COR-L47 (cell line): Measurements from ENCODE around the gene CYSRT1.

Source experiments
- DNase-seq: peaks from one replicate; lab custom pipeline; 2025; lab: John Stamatoyannopoulos, UW

CYSRT1 gene

GRCh38 chr9:137190315-137190856 lies 34.6 kb upstream of the CYSRT1 start:
- no peak for DNase-seq

- no peak for DNase-seq
Measured at GRCh38 chr9:137191245-137191644, 33.7 kb upstream of the CYSRT1 start.

GRCh38 chr9:137191691-137192447 lies 33.1 kb upstream of the CYSRT1 start:
- no peak for DNase-seq

- no peak for DNase-seq
Measured at GRCh38 chr9:137192448-137192780, 32.6 kb upstream of the CYSRT1 start.

- no peak for DNase-seq
Measured at GRCh38 chr9:137192859-137193258, 32.1 kb upstream of the CYSRT1 start.

- DNase-seq: no peak
Measured at GRCh38 chr9:137193771-137194170, 31.2 kb upstream of the CYSRT1 start.

DNA sequence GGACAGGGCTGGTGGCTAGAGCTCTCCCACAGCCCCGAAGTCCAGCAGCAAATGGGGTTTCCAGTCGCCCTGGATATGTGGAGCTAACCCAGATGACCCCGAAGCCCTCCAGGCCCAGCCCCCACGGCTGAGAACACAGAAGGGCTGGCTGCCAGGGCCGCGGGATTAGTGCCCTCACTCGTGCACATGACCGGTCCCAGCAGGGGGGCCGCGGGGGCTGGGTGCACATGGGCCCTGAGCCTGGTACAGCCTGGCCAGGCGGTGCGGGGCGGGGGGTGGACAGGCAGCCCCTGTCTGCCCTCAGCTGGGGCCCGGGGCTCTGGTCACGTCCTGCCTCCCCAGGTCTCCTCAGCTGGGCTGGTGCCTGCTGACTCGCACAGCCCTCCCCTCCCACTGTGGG lies 30.6 kb upstream of the CYSRT1 start:
- DNase-seq: no peak

DNA sequence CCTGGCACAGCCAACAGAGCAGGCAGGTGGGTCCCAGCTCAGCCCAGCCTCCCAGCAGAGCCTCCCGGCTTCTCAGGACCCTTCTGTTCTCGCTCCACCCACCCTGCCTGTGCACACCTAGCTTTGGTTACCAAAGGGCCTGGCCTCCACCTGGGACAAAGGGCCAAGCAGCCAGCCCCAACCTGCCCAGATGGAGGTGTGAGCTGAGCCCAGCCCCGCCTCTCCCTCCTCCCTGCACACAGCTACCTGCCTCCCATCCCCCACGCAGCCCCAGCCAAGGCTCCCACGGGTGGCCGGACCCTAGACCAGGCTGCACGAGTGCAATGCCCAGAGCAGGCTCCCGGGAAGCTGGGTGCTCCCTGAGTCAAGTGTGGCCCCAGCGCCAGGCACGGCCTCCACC lies 30.1 kb upstream of the CYSRT1 start:
- DNase-seq: no peak

DNA sequence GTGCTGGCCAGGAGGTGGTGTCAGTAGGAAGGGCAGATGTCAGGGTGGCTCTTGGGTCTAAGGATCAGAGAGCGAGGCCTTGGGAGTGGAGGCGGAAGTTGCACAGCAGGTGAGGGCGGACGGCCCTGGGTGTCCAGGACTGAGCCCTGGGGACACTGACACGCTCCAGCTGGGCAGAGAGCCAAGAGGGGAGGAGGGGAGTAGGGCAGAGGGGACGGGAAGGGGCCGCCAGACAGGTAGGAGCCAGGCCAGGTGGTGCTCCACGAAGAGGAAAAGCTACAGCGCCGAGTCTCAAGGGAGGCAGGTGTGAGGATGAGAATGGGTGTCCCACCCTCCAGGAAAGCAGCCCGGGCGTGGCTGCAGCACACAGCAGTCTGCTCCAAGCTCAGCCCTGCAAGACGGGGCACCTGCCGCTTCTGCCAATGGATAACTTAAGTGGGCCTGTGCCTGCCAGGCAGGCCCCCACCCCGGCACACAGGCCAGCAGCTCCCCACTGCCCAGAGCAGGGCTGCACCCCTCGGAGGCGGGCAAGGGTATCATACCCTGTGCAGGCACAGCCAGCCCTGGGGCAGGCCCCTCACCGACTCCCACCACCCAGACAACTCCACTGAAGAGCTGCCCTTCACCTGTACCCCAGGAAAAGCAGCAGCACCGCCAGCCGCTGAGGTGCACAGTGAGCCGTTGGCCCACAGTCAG lies 29.3 kb upstream of the CYSRT1 start:
- DNase-seq: peak; percentile 95

- no peak for DNase-seq
Measured at GRCh38 chr9:137198051-137198901, 26.7 kb upstream of the CYSRT1 start.

DNA sequence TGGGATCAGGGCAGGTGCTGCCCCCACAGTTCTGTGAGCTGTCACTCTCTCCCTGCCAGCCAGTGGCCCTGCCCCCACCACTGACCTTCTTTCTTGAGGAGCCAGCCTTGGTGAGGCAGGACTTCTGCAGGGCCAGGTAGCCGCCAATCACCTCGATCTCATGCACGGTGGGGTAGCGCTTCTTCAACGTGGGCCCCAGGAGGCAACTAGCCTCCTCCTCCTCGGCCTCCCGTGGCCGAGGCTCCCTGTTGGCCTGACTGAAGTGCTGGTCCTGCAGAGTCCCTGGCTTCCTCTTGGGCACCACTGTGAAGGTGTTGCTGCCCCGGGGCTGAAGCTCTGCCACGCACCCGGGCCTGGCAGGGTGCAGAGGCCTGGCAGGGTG lies 26.1 kb upstream of the CYSRT1 start:
- no peak for DNase-seq

DNA sequence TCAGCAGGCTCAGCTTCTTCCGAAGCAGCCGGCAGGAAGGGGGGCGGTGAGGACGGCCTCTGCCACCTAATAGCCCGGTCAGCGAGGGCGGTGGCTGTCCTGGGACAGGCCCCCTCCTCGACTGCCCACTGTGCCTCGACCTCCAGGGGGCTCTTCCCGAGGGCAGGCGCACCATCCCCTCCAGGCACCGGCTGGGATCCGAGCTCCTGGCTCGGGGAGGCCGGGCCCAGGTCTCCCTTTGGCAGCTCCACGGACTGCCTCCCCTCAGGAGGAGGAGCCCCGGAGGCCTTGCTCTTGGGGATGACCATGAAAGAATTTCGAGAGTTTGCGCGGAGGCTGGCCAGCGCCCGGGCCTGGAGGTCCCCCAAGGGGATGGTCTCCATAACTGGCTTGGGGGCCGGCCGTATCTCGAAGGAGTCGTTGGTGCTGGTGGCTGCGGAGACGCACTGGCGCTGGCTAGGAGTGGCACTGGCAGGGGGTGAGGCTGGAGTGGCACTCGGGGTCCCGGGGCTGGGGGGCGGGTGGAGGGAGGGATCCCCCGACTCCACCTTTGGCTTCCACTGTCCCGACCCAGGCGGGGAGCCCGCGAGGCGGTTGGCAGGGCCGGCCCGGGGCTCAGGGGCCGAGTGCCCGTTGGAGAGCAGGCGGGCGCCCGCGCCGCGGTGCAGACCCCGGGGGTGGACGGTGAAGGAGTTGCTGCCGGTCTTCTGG lies 25.4 kb upstream of the CYSRT1 start:
- no peak for DNase-seq

- DNase-seq: peak; percentile 100
Measured at GRCh38 chr9:137200311-137201204, 24.4 kb upstream of the CYSRT1 start, which contains the start of gene TPRN. Gene TPRN, minus strand, starts transcription at chr9:137200741. Its CDS starts 30 bp downstream, at chr9:137200711.

- DNase-seq: no peak
Measured at GRCh38 chr9:137201205-137201868, 23.6 kb upstream of the CYSRT1 start.

DNA sequence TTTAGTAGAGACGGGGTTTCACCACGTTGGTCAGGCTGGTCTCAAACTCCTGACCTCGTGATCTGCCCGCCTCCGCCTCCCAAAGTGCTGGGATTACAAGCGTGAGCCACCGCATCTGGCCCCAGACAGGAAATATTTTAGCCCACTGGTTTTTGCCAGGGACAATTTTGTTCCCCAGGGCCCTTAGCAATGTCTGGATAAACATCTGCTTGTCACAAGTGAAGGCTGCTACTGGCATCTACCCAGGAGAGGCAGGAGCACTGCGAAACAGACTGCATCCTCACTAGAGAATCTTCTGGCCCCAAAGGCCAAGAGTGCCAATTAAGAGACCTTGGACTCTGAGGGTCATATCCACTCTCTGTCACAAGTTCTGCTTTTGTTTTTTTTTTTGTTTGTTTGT lies 22.0 kb upstream of the CYSRT1 start:
- no peak for DNase-seq

GRCh38 chr9:137204731-137205125 lies 20.2 kb upstream of the CYSRT1 start:
- no peak for DNase-seq

- peak; percentile 70 for DNase-seq
Measured at GRCh38 chr9:137205126-137206069, 19.6 kb upstream of the CYSRT1 start, which contains the start of the genes NDOR1 and TMEM203. Gene NDOR1, plus strand, starts transcription at chr9:137205700. Its CDS starts 78 bp downstream, at chr9:137205778. Gene TMEM203, minus strand, starts transcription at chr9:137205648. Its CDS starts 234 bp downstream, at chr9:137205414.

- DNase-seq: no peak
Measured at GRCh38 chr9:137206602-137207001, 18.4 kb upstream of the CYSRT1 start.

DNA sequence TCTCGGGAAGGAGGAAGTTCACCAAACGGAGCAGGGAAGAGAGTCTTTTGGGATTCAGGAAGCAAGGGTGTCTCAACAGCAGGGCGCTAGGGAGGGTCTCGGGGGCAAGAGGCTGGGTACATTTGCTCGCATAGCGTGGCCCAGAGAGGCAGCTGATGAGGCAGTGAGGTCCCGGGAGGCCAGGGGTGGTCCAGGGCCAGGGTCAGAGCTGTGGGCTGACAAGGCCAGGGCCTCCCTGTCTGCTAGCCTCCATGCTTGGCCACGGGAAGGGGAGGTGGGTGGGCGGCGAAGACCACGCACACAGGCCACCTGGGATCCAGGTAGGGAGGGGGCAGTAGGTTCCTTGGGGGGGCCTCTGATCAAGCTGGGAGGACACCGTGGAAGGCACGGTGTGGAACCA lies 13.4 kb upstream of the CYSRT1 start:
- no peak for DNase-seq
